NCI-H2107 (cell line): ENCODE measurements around the gene MAST4.
A peak's percentile ranks its signal among the peaks of the same experiment; 100 is the strongest.

ENCODE experiments used
- DNase-seq: peaks from one replicate; lab custom pipeline; 2025; lab: John Stamatoyannopoulos, UW

MAST4 gene

GRCh38 chr5:66595756-66596635, at the start of gene MAST4:
TSS of gene MAST4 (plus strand) at chr5:66596393. CDS start at chr5:66596656, 263 bp downstream.
- DNase-seq = peak; percentile 55

- no peak for DNase-seq
Measured at GRCh38 chr5:66546541-66546940, 49.7 kb upstream of the MAST4 start.

GRCh38 chr5:66551338-66551737, 44.9 kb upstream of the MAST4 start:
- no peak for DNase-seq

- DNase-seq = no peak
Measured at GRCh38 chr5:66551945-66552344, 44.2 kb upstream of the MAST4 start.

GRCh38 chr5:66553368-66553912, 42.8 kb upstream of the MAST4 start:
- no peak for DNase-seq

- no peak for DNase-seq
Measured at GRCh38 chr5:66553916-66554575, 42.1 kb upstream of the MAST4 start.

- DNase-seq = no peak
Measured at GRCh38 chr5:66554884-66555283, 41.3 kb upstream of the MAST4 start.

GRCh38 chr5:66558560-66558959, 37.6 kb upstream of the MAST4 start:
- DNase-seq = no peak

- DNase-seq = no peak
Measured at GRCh38 chr5:66560371-66560770, 35.8 kb upstream of the MAST4 start.

- DNase-seq = no peak
Measured at GRCh38 chr5:66561256-66561990, 34.8 kb upstream of the MAST4 start.

- no peak for DNase-seq
Measured at GRCh38 chr5:66565878-66566277, 30.3 kb upstream of the MAST4 start.

- DNase-seq = no peak
Measured at GRCh38 chr5:66567474-66567873, 28.7 kb upstream of the MAST4 start.

- no peak for DNase-seq
Measured at GRCh38 chr5:66570201-66570600, 26.0 kb upstream of the MAST4 start.

- no peak for DNase-seq
Measured at GRCh38 chr5:66573733-66574132, 22.5 kb upstream of the MAST4 start.

- DNase-seq = no peak
Measured at GRCh38 chr5:66582499-66583165, 13.6 kb upstream of the MAST4 start.

- no peak for DNase-seq
Measured at GRCh38 chr5:66585291-66585690, 10.9 kb upstream of the MAST4 start.

- no peak for DNase-seq
Measured at GRCh38 chr5:66587771-66588170, 8.4 kb upstream of the MAST4 start.

GRCh38 chr5:66596636-66597182, 516 bp downstream of the MAST4 start:
- DNase-seq = no peak

- no peak for DNase-seq
Measured at GRCh38 chr5:66597183-66597757, 1.1 kb downstream of the MAST4 start.

GRCh38 chr5:66602621-66603020, 6.4 kb downstream of the MAST4 start:
- DNase-seq = no peak

- DNase-seq = no peak
Measured at GRCh38 chr5:66603164-66603563, 7.0 kb downstream of the MAST4 start.
